NCI-H1092 (cell line): ENCODE measurements around the gene TNK1.

Experiments used
- DNase-seq: peaks from one replicate; lab custom pipeline; 2025; lab: John Stamatoyannopoulos, UW

TNK1 gene

DNA sequence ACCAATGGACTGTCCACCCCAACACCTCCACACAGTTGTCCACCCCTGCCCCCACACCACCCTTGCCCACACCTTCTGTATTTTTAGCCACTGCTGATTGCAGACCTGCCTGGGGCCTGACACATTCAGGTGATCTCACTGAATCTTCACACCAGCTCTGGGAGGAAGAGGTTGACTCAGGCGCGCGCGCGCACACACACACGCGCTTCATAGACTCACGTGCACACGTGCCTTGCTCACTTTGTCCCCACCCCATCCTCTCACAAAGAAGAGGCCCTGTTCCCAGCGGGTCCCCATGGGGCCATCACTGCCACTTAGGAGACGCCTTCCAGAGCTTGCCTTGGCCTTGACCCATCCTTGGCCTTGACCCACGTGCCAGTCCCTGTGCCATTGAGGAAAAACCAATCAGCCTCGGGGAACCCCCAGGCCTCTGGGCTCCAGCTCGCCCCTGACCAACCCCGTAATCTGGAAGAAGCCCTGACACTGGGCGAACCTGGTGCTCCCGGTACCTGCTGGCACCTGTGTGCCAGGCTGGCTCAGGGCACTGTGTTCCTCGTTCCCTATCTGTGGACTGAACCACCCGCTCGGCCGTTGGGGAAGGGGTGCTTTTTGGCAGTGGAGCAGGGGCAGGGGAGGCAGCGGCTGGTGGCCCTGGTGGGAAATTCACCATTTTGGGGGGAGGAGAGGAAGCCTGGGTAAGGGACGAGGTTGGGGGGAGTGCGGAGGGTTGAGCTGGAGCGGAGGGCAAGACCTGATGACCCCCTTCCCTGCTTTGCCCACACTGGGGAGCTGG lies 29.9 kb downstream of the TNK1 start:
- DNase-seq = no peak

DNA sequence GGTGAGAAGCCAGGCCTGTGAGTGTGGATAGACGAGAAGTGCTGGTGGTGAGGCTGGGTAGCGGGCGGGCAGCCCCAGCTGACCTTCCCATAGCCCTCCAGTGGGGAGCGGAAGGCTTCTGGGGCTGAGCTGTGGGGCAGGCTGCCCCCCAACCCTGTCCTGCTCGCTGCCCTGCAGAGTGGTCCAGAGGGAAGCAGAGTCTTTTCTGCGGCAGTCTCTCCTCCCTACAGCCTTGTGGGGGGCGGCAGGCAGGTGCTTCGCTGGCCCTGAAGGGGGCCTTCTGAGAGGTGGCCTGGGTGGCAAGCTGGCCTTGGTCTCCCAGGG lies 30.5 kb downstream of the TNK1 start:
- DNase-seq = no peak

DNA sequence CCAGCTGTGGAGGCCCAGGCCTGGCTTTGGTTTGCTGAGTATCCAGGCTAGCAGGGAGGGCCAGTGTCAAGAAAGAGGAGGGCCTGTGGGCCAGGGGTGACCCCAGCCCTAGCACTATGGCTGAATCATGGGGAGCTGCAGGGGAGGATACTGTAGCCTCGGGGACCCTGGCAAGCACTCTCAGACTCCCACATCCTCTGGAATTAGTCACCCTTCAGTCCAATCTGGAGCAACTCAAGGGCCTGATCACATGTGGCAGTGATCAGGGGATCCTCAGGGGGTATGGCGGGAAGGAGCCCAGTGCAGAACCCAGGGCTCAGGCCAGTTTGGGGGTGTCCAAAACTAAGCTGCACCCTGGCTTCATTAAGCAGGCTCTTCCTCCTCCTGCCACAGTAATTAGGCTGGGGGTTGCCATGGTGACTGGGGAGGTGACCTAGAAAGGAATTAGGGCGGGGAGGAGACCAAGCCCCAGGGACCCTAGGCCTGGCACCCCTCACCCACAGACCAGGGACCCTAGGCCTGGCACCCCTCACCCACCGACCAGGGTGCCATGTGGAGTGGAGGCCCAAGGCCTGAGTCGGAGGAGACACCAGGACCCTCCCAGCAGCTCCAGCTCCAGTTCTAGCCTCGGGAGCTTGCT lies 32.6 kb downstream of the TNK1 start:
- DNase-seq = no peak

DNA sequence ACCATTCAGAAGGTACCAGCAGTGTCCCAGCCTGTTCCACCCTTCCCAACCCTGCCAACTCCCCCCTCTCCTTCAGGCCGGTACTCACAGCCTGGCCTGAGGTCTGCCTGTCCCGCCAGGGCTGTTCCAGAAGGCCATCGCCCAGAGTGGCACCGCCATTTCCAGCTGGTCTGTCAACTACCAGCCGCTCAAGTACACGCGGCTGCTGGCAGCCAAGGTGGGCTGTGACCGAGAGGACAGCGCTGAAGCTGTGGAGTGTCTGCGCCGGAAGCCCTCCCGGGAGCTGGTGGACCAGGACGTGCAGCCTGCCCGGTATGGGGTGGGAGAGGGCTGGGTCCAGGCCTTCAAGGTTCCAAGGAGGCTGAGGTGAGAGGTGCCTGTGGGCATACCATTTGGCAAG lies 33.9 kb downstream of the TNK1 start:
- DNase-seq = no peak

DNA sequence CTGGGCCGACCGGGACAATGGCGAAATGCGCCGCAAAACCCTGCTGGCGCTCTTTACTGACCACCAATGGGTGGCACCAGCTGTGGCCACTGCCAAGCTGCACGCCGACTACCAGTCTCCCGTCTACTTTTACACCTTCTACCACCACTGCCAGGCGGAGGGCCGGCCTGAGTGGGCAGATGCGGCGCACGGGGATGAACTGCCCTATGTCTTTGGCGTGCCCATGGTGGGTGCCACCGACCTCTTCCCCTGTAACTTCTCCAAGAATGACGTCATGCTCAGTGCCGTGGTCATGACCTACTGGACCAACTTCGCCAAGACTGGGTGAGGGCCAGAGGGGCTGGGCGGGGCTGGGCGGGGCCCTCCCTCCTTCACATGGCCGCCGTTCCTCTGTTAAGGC lies 34.9 kb downstream of the TNK1 start:
- no peak for DNase-seq

DNA sequence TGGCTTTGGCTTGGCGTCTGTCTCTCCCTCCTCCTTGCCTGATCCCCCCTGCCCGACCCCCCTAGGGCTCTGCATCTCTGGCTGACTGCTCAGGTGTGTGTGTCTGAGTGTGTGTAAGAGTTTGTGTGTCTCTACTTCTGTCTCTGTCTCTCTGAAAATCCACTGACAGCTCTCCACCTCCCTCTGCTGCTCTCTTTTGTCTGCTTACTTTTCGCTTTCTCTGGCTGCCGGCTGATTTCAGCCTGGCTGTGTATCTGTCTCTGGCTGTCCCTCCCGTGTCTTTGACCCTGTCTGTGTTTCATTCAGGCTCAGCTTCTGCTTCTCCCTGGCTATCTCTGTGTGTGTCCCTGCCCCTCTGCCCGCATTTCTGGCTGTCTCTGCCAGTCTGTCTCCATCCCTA lies 35.4 kb downstream of the TNK1 start:
- DNase-seq = no peak

DNA sequence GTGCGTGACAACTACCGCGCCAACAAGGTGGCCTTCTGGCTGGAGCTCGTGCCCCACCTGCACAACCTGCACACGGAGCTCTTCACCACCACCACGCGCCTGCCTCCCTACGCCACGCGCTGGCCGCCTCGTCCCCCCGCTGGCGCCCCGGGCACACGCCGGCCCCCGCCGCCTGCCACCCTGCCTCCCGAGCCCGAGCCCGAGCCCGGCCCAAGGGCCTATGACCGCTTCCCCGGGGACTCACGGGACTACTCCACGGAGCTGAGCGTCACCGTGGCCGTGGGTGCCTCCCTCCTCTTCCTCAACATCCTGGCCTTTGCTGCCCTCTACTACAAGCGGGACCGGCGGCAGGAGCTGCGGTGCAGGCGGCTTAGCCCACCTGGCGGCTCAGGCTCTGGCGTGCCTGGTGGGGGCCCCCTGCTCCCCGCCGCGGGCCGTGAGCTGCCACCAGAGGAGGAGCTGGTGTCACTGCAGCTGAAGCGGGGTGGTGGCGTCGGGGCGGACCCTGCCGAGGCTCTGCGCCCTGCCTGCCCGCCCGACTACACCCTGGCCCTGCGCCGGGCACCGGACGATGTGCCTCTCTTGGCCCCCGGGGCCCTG lies 36.3 kb downstream of the TNK1 start:
- no peak for DNase-seq

DNA sequence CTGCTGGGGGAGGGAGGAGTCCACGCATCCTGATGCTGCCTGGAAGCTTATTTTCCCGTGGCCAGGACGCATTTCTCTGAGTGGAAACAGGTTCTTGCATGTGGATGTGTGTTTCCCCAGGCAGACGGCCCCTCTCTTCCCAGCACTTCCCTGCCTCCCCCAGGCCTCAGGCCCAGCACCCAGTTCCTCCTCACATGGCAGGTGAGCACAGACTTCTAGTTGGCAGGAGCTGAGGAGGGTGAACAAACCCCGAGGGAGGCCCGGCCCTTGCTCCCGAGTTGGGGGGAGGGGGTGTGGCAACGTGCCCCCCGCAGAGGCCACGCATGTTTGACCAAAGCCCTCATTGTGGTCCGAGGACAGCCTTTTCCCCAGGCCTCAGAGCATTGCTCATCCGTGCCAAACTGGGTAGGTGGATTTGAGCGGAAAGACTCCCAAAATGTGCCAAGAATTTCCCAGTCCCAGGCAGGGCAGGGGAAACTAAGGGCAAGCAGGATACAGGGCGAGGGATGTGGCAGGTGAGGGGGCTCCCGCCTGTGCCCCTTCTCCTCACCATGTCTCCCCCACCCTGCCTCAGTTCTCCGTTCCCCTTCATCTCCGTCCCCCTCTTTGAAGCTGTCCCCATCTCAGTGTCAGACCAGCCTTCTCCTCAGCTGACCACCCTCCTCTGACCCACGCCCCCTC lies 37.7 kb downstream of the TNK1 start:
- DNase-seq = no peak

DNA sequence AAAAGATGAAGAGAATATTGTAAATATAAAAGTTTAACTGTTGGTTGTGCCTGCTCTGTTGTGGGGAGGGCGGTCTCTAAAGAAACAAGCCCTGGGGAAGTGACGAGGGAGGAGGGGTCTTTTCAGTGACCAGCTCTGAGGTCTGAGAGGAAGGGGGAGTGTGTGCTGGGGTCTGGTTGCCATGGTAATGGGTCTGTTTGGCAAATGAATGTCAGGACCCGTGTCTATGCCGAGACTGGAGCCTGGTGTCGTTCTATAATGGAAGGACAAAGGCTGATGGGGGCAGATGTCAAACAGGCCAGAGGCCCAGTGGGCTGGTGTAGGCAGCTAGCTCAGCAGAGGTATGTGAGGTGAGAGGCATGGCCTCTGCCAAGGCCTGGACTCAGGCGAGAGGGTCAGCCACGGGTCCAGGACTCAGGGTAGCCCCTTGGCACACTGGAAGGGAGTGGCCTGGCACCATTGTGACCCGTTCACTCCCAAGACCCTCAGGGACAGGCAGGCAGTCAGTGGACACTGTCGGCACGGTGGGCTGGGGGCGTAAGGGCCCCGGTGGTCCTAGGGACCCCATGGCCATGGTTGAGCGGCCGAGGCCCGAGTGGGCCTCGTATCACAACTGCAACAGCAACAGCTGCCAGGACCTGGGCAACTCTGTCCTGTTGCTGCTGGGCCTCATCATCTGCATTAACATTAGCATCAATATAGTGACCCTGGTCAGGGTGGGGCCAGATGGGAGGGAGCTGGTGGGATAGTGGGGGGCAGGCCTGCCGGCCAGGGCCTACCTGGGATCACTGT lies 39.1 kb downstream of the TNK1 start, which contains the start of gene SPEM1:
TSS of gene SPEM1 (plus strand) at position 506 of the 792 bp plus-strand sequence. CDS start at position 567, 61 bp downstream.
- no peak for DNase-seq

DNA sequence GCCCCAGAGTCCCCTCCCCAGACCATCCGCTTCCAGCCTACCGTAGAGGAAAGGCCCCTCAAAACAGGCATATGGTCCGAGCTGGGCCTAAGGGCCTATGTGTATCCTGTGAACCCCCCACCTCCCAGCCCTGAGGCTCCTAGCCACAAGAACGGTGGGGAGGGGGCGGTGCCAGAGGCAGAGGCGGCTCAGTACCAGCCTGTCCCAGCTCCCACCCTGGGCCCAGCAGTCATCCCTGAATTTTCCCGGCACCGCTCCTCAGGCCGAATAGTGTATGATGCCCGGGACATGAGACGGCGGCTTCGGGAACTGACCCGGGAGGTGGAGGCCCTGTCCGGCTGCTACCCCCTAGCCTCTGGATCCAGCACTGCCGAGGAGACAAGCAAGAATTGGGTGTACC lies 40.3 kb downstream of the TNK1 start:
- DNase-seq = no peak

DNA sequence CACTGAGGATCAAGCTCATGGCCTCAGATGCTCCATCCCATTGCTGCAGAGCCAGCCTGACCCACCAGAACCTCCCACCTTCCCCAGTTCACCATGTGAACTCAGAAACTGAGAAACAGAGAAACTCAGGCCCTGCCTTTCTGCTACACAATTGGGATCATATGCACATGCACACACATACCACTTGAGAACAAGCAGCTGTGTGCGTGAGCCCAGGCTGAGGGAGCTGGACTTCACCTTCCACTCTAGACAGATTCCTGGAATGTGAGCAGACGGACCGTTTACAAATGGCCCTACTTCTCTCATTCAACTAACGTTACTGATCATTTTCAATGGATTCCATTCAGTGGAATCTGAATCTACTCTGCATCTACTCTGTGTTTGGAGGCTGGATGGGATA lies 42.8 kb downstream of the TNK1 start:
- DNase-seq = no peak

DNA sequence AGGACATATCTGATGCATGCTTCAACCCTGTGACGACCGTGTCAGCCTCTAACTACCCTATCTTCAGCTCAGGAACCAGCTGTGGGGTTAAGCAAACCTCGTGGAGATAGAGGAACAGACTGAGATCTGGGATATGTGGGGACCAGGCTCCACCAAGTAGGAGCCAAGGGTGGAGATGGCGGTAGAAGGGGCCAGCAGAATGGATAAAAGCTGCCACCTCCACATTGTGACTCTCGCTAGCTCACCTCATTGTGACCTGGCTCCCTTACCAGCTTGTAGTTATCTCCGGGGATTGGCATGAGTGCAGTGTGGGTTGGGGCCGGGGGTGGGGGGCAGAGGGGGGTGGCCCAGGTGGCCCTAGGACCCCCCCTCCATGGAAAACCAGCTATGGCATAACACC lies 44.4 kb downstream of the TNK1 start, which contains the start of gene SPEM2:
TSS of gene SPEM2 (plus strand) at position 301 of the 400 bp plus-strand sequence. CDS start at position 374, 73 bp downstream.
- DNase-seq = no peak

DNA sequence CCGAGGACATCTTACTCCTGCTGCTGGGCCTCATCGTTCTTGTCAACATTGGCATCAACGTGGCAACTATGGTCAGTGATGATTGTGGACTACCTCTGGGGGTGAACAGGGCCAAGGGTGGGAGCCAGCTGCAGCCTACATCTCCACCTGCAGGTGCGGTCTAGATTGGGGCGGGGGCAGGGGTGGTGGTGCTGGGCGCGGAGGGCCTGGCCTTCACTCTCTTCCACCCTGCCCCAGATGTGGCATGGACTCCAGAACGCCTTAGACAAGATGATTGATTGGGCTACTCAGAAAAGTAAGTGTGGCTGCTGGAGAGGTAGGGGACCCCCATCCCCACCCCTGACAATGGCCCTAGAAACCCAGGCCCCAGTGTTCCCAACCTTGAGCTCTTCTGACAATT lies 44.9 kb downstream of the TNK1 start:
- DNase-seq = no peak

DNA sequence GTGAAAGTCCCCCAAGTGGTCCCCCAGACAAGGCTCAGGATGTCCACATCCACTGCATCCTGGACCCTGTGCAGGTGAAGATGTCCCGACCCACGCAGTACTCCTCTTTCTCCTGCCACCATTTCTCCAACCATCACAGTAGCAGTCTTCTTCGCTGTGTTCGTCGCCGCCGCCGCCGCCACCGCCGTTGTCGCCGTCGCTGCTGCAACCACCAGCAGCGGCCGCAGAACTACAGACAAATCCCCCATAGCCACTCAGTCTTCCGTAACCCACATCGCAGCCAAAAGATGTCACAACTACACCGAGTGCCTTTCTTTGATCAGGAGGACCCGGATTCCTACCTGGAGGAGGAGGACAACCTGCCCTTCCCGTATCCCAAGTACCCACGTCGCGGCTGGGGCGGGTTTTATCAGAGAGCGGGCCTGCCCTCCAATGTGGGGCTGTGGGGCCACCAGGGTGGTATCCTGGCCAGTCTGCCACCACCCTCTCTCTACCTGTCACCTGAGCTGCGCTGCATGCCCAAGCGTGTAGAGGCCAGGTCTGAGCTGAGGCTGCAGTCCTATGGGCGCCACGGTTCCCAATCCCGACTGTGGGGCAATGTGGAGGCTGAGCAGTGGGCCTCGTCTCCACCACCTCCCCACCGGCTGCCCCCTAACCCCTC lies 45.4 kb downstream of the TNK1 start:
- DNase-seq = no peak

DNA sequence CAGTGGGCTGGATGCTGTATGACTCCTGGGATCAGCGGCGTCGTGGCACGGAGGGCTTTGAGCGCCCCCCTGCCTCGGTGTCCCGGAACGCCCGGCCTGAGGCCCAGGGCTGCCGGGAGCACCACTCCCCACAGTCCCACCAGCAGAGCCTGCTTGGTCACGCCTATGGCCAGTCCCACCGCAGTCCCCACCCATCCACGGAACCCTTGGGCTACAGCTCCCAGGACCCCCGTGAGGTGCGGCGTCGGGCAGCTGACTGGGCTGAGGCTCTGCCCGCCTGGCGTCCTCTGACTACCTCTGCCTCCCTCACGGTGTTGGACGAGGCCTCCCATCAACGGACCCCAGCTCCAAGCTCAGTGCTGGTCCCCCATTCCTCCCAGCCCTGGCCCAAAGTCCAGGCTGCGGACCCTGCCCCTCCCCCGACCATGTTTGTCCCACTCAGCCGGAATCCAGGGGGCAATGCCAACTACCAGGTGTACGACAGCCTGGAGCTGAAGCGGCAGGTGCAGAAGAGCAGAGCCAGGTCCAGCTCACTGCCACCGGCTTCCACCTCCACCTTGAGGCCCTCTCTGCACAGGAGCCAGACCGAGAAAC lies 46.1 kb downstream of the TNK1 start:
- no peak for DNase-seq

DNA sequence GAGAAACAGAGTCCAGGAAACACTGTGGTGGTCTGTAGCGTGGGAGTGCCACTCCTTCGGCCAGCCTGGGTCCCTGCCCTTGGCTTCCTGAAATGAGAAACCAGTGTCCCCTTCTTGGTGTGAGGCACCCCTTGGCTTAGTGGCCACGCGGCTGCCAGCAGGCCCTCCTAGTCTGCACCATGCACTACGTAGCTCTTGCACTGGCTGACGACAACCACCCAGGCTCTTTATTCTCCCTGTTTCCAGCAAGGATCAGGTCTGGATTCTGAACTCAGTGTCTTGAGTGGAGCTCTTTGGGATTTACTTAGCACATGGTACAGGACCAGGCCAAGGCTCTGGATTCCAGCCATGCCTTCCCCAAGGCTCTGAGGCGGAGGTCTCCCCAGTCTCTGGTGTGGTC lies 46.7 kb downstream of the TNK1 start:
- no peak for DNase-seq

DNA sequence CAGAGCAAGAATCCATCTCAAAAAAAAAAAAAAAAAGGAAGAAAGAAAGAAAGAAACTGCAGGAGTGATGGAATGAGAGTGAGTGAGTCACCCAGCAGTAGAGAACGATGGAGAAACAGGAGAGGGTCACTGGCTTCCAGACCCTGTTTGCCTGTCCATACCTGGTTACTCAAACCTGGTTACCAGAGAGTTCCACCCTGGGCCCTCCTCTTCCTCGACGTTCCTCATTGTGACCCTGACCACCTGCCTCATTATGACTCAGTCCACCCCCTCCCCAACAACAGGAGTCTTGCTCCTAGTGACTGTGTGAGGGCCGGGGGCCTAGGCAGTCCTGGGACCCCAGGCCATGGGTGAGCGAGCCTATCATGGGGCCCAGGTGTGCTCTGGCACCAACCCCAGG lies 47.7 kb downstream of the TNK1 start, which contains the start of gene SPEM3:
TSS of gene SPEM3 (plus strand) at position 301 of the 400 bp plus-strand sequence. CDS start at position 347, 46 bp downstream.
- no peak for DNase-seq

DNA sequence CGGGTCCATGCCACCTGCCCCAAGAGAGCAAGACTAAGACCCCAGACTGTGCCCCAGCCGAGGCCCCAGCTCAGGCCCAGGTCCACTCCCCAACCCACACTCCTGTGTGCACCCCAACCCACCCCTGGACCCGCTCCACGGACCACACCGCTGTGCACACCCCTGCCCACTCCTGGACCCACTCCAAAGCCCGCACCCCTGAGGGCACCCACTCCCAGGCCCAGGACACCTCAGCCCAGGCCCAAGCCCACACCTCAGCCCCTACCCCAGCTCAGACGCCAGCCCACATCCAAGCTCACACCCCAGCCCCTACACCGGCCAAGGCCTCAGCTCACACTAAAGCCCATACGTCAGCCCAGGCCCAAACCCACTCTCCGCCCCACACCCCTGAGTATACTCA lies 48.8 kb downstream of the TNK1 start:
- no peak for DNase-seq

DNA sequence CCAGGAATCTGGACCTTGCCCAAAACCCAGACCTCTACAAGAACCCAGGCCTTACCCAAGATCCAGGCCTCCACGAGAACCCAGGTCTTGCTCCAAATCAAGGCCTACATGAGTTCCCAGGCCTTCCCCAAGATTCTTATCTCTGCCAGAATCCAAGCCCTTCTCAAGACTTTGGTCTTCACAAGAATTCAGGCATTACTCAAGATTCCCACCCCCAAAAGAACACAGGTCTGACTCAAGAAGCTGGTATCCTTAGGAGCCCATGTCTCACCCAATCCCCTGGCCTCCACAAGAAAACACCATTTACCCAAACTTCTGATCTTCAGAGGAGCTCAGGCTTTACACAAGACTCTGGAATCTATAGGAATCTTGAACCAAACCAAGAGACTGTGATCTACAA lies 50.3 kb downstream of the TNK1 start:
- no peak for DNase-seq

DNA sequence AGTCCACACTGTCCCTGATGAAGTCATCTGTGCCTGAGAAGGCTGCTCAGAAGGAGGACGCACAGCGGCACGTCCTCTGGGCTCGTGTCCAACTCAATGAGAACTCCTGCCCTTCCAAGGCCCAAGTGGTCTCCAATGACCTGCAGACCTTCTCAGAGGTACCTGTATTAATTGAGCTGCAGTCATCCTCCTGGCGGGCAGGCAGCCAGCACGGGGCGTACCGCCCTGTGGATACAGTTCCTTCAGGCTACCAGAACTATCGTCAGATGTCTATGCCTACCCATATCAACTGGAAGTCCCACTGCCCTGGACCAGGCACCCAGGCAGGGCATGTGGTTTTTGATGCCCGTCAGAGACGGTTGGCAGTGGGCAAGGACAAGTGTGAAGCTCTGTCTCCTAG lies 51.4 kb downstream of the TNK1 start:
- DNase-seq = no peak
